Ishikawa (cell line): ENCODE data around the gene MNT.

ENCODE experiments used
- CEBPB ChIP-seq: IDR thresholded peaks from 2 replicates; pipeline ENCODE4 v1.6.1; 2012
- CREB1 ChIP-seq: IDR thresholded peaks from 2 replicates; pipeline ENCODE4 v1.6.1; 2012; ENCODE audit warnings: low read depth
- EP300 ChIP-seq: IDR thresholded peaks from 2 replicates; pipeline ENCODE4 v1.6.1; 2012; ENCODE audit warnings: borderline replicate concordance
- FOXM1 ChIP-seq: IDR thresholded peaks from 2 replicates; pipeline ENCODE4 v1.6.1; 2012; ENCODE audit warnings: low read depth, borderline replicate concordance
- MAX ChIP-seq: IDR thresholded peaks from 2 replicates; pipeline ENCODE4 v1.6.1; 2012
- NFIC ChIP-seq: IDR thresholded peaks from 2 replicates; pipeline ENCODE4 v1.6.1; 2012
- RAD21 ChIP-seq: IDR thresholded peaks from 2 replicates; pipeline ENCODE4 v1.6.1; 2012; ENCODE audit warnings: low read depth
- REST ChIP-seq: IDR thresholded peaks from 2 replicates; pipeline ENCODE4 v1.6.1; 2012; ENCODE audit warnings: low read depth, mild to moderate bottlenecking
- TAF1 ChIP-seq: IDR thresholded peaks from 2 replicates; pipeline ENCODE4 v1.6.1; 2012; ENCODE audit warnings: low read depth, mild to moderate bottlenecking
- TCF12 ChIP-seq: IDR thresholded peaks from 2 replicates; pipeline ENCODE4 v1.6.1; 2012; ENCODE audit warnings: low read depth
- TEAD4 ChIP-seq: IDR thresholded peaks from 2 replicates; pipeline ENCODE4 v1.6.1; 2012
- USF1 ChIP-seq: IDR thresholded peaks from 2 replicates; pipeline ENCODE4 v1.6.1; 2012
- YY1 ChIP-seq: IDR thresholded peaks from 2 replicates; pipeline ENCODE4 v1.6.1; 2012; ENCODE audit warnings: low read depth
- ZBTB7A ChIP-seq: IDR thresholded peaks from 2 replicates; pipeline ENCODE4 v1.6.1; 2012; ENCODE audit warnings: low read depth

GRCh38 chr17:2375406-2375805 is 25.5 kb downstream of the MNT start:
- no peak for TF ChIP-seq EP300
- no peak for TF ChIP-seq REST
- TF ChIP-seq CEBPB, result no peak
- TF ChIP-seq TAF1, result no peak
- TF ChIP-seq RAD21, result no peak
- no peak for TF ChIP-seq TCF12
- no peak for TF ChIP-seq CREB1
- TF ChIP-seq YY1, result no peak
- TF ChIP-seq NFIC, result no peak
- TF ChIP-seq FOXM1, result no peak
- TF ChIP-seq ZBTB7A, result no peak
- TF ChIP-seq TEAD4, result no peak
- TF ChIP-seq MAX, result no peak
- no peak for TF ChIP-seq USF1
